Lower leg skin (tissue), 4 donors: Measurements from ENCODE around the gene GRK6. TPM values are rescaled to one million over a fixed set of nuclear protein-coding genes. Genes with fewer than 3 reads are reported as not detected.

Experiments used
- DNase-seq, 2 donors: peaks; one replicate each; pipeline ENCODE4 v3.0.0-alpha.2; 2019; ENCODE audit warnings: low spot score in 2 of 2
- H3K4me3 ChIP-seq: fragments of 200-600 bp; sonication (generic); 2 replicates; pipeline ENCODE4 v1.5.1; 2017; ENCODE audit warnings: mild to moderate bottlenecking, low read depth; ENCODE audit not compliant: poor library complexity, severe bottlenecking
- CTCF ChIP-seq, 3 donors: fragments of 450-650 bp; IDR thresholded peaks; one replicate each; pipeline ENCODE4 v1.5.1; 2016; ENCODE audit warnings: antibody characterized with exemption in 3 of 3, mild to moderate bottlenecking in 3 of 3, moderate library complexity in 2 of 3
- POLR2A ChIP-seq, 2 donors: fragments of 450-650 bp; IDR thresholded peaks; one replicate each; pipeline ENCODE4 v1.6.1; 2016 to 2017; ENCODE audit warnings: antibody characterized with exemption in 2 of 2, mild to moderate bottlenecking in 1 of 2, moderate library complexity in 1 of 2
- WGBS, 2 donors: methylation state at CpG; one replicate each; pipeline ENCODE4 v1.1.5; 2018; 5-methylcytosine and 5-hydroxymethylcytosine counted together
- intact Hi-C: fragments of 100-400 bp; cut with DNase I; formaldehyde crosslinking; loops from one replicate; pipeline ENCODE4 v1.15.0; 2023; ENCODE audit warnings: low total_unique reads
- total RNA-seq, 4 donors: library from RNA; depleted of rRNA; stranded (reverse); fragments of >200 nt; gene quantifications; one replicate each; pipeline ENCODE4 v1.1.0, GENCODE V29; 2016

The GRK6 gene
- total RNA-seq, 4 donors from 2014 or later: 29.5 to 56.7 (median 38.1) TPM

DNA sequence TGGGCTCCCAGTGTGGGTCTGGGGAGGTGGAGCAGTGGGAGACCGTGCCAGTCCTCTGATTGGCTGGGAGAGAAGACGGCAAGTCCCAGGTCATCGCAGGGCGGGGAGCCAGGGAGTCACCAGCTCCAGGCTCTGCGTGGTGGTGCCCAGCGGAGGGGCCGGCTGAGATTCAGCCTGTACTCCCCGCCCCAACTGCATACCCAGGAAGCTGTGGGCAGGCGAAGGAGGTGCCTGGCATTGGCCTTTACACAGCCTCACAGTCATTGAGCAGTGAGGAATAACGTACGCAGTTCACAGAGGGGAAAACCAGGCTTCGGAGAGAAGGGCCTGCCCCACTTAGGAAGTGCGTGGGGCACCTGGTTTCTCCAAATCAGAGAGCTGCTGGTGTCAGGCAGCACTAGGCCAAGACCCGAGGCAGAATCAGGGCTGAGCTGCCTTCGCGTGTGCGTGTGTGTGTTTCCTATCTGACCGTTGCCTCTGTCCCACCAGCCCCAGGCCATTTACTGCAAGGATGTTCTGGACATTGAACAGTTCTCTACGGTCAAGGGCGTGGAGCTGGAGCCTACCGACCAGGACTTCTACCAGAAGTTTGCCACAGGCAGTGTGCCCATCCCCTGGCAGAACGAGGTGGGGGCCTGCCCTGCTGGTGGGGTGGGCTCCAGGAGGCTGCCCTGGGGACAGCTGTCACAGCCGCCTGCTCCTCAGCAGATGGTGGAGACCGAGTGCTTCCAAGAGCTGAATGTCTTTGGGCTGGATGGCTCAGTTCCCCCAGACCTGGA is 13.9 kb downstream of the GRK6 start:
- no peak for DNase-seq
- no peak overlapping the region for H3K4me3 ChIP-seq
- 52 to 63% methylated on average over 19 to 23 of the region's 24 CpGs for WGBS, 2 donors
- intact Hi-C loops: no loop called here
- no peak for TF ChIP-seq POLR2A (IDR thresholded peaks at IDR 0.05)
- TF ChIP-seq CTCF (IDR thresholded peaks at IDR 0.05): no peak

GRCh38 chr5:177440990-177441780 is 14.7 kb downstream of the GRK6 start:
- intact Hi-C loops: no loop called here
- TF ChIP-seq POLR2A (IDR thresholded peaks at IDR 0.05) (no peak), CTCF (IDR thresholded peaks at IDR 0.05) (no peak)
- no peak overlapping the region for H3K4me3 ChIP-seq
- no peak for DNase-seq
- WGBS, 2 donors: 70 to 76% methylated on average over 26 of the region's 26 CpGs

DNA sequence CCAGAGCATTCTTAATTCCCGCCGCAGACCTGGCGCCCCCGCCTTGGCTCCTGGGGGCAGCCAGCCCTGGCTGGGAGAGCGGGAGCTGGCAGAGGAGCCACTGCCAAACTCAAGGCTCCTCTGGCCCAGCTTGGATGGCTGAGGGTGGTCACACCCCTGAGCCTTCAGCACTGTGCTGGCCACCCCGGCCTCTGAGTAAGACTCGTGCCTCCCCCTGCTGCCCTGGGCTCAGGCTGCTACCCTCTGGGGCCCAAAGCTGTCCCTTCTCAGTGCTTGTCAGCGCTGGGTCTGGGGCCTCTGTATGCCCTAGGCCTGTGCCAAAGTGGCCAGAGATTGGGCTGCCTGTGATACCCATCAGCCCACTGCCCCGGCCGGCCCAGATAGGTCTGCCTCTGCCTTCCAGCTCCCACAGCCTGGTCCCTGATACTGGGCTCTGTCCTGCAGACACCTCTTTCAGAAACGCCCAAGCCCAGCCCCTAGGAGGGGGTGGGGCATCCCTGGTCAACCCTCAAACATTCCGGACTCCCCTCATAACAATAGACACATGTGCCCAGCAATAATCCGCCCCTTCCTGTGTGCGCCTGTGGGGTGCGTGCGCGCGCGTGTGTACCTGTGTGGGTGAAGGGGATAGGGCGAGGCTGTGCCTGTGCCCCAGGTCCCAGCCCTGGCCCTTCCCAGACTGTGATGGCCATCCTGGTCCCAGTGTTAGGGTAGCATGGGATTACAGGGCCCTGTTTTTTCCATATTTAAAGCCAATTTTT is 15.8 kb downstream of the GRK6 start:
- DNase-seq: no peak
- WGBS, 2 donors: 77 to 80% methylated on average over 18 to 19 of the region's 20 CpGs
- no peak overlapping the region for H3K4me3 ChIP-seq
- intact Hi-C loops: no loop called here
- TF ChIP-seq POLR2A (IDR thresholded peaks at IDR 0.05): no peak
- no peak for TF ChIP-seq CTCF (IDR thresholded peaks at IDR 0.05)

DNA sequence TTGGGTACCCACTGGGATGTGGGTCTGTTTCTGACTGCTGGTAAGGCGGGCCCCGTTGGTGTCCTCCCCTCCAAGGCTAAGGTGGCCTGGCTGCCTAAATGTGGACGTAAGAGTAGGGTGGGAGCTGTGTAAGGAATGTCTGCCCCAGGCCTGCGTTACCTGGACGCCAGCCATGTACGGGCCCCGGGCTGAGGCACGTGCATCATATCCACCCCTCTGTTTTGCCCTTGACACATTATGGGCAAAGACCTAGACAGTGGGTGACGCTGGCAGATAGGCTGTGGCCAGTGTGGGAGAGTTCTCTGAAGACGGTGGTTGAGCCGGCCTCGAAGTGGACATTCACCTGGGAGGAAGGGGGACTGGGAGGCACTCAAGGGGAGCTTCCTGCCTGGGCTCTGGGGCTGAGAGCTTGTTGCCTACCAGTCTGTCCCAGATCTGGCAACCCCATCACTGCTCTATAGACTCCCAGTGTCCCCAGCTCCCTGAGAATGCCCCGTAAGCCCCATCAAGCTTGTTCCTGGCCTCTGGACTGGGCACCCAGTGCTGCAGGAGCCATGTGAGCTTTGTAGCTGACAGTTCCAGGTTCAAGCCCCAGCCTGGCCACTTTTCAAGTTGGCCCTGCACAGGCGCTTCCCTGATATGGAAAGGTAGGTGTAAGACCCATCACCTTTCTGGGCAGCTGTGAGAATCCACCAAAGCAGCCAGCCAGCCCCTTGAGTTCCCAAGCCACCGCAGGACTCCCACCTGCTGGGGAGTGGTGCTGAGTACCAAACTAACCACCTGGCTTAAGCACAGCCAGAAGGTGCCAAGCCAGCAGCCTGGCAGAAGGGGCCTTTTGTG is 16.9 kb downstream of the GRK6 start:
- 47 to 65% methylated on average over 15 of the region's 15 CpGs for WGBS, 2 donors
- intact Hi-C loops: no loop called here
- TF ChIP-seq POLR2A (IDR thresholded peaks at IDR 0.05) (no peak), CTCF (IDR thresholded peaks at IDR 0.05) (no peak)
- no peak overlapping the region for H3K4me3 ChIP-seq
- DNase-seq: no peak
